HG03520 (cell line): Measurements from ENCODE around the gene LAX1.
A peak's percentile ranks its signal among the peaks of the same experiment; 100 is the strongest.
"Not testable (repeated sequence)": the region's sequence is repeated elsewhere in the genome, so short reads cannot be mapped to it uniquely, and the experiment has no call there.

ENCODE experiments used
- ATAC-seq: cut with Tn5 transposase; IDR thresholded peaks from one replicate; pipeline ENCODE4 v1.9.1; 2021; ENCODE audit warnings: mild to moderate bottlenecking, moderate library complexity; ENCODE audit not compliant: unreplicated experiment

LAX1 gene

DNA sequence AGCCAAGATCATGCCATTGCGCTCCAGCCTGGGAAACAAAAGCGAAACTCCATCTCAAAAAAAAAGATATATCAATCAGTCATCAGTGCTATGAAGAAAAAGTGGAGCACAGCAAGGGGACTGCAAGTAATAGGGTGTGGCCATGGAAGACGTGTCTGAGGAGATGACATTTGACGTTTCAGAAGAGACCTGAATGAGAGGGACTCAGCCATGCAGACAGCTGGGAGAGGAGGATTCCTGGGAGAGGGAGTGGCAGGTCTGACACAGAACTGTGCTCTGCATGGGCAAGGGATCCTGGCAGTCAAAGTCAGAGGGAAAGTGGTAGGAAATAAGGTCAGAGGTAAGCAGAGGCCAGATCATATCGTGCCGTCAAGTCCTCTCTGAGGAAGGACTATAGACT lies 3.3 kb downstream of the LAX1 start:
- ATAC-seq = no peak

DNA sequence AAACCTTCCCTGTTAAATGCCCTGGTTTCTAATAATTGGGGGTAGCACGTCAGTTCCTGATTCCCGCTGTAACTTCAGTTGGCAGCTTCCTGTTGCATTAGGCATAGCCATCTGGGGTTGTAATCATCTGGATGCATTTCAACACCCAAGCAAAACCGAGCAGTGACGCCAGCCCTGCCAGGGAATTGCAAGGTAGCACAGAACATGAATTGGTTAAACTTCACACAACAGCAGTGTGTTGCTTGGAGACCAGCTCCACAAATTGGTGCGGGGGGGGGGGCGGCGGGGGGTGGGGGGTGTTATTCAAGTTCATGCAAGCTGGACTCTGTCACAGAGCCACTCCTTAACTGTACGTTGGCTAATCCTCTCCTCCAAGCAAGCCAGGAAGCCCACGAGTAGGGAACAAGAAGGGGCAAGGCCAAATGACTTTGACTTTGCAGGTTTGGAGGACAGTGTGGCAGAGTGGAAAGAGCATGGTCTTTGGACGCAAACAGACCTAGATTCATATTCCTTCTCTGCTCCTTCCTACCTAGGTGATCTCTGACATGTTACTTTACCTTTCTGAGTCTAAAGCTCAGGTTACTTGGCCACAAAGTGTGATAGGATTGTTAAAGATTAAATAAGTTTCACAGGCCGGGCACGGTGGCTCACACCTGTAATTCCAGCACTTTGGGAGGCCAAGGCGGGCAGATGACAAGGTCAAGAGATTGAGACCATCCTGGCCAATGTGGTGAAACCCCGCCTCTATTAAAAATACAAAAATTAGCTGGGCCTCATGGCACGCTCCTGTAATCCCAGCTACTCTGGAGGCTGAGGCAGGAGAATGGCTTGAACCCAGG lies 4.7 kb downstream of the LAX1 start:
- ATAC-seq = no peak

DNA sequence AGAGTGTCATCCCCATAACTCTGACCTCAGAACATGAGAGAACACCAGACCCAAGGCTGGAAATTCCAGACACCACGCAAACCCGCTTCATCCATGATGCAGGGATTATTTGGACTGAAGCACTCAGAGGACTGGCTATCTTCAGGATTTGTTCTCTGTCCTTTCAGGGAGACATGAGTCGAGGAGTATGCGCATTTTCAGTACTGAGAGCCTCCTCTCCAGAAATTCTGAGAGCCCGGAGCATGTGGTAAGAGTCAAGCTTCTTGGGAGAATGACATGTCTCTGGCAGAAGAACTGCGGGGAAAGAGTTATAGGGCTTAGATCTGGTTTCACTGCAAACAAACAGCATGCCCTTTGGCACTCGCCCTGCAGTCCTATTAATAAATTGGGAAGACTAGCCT lies 6.9 kb downstream of the LAX1 start:
- ATAC-seq = no peak

DNA sequence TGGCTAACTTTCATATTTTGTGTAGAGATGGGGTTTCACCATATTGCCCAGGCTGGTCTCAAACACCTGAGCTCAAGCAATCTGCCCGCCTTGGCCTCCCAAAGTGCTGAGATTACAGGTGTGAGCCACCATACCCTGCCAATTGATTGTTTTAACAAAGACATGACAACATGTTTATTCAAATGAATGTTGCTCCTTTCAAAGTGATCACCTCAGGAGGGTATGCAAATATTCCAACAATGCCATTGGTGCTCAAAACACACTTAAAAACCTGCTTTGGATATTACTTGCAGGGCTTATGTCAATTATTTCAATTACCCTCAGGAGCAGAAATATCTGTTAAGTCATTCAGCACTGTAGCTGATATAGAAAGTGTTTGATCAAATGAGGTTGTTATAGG lies 7.9 kb downstream of the LAX1 start:
- ATAC-seq = no peak

DNA sequence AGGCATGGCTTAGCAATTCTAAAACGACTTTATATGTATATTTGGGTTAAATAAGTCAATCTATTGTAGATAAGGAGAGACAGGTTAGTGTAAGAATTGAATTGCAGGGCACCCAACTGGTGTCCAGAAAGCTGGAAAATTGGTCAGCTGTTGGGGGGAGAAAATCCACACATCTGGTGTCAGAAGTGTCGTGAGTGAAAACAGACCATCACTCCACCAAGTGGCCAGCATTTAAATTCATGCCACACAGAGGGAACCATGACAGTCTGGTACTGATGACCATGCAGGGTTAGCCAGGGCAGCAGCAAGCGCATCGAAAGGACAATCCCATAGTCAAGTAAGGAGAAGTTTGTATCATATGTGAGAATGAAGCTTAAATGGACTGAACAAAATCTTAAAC lies 11.7 kb downstream of the LAX1 start:
- no peak for ATAC-seq

DNA sequence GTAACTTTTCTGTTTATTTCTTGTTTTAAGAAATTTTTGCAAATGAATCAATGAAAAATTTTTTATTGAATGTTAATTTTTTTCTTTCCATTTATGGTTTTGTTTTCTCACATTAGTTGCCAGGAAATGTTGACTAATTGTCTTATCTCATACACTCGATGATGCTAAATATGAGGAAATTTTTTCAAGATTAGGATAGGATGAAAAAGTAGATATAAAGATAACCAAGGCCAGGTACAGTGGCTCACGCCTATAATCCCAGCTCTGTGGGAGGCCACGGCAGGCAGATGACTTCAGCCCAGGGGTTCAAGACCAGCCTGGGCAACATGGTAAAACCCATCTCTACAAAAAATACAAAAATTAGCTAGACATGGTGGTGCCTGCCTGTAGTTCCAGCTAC lies 12.6 kb downstream of the LAX1 start:
- no peak for ATAC-seq

DNA sequence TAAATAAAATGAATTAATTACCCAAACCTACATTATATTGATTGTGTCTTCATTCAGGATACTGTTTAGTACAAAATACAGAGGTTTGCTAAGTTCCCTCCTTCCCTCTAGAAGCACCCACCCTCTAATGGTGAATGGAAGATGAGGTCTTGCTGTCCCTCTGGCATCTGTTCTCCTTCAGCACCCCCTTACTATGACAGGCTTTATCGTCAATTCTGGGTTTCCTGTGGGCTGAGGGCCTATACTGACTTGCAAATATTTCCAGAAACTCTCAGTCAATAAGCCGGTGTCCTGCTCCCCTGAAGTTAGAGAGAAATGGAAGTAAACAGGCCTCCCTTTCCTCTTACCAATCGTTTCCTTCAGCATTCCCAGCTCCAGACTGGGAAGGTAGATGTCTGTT lies 13.2 kb downstream of the LAX1 start:
- ATAC-seq = no peak

DNA sequence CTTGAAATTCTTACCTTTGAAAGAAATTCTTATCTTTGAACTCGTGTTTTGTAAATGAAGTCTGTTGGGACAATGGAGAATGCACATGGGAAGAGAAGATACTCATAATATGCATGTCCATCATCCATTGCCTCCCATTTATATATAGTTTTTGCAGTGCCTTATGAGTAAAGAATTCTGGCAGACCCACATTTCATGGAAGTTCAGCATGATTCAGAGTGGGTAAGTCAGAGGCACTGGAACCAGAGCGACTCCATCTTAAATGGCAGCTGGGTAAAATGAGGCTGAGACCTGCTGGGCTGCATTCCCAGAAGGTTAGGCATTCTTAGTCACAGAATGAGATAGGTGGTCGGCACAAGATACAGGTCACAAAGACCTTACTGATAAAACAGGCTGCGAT lies 13.8 kb downstream of the LAX1 start:
- ATAC-seq = no peak

DNA sequence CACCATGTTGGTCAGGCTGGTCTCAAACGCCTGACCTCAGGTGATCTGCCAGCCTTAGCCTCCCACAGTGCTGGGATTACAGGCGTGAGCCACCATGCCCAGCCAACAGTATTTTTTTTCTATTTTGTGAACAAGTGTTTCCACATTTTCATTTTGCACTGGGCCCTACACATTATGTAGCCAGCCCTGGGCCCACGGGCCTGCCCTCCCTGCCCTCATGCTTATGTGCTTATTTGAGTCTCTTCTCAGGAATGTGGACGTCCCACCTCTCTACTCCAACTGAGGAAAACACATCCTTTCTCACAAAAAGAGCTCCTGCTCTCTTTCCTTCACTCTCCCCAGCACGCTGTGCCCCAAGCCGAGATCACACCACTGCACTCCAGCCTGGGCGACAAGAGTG lies 17.0 kb downstream of the LAX1 start:
- no peak for ATAC-seq

DNA sequence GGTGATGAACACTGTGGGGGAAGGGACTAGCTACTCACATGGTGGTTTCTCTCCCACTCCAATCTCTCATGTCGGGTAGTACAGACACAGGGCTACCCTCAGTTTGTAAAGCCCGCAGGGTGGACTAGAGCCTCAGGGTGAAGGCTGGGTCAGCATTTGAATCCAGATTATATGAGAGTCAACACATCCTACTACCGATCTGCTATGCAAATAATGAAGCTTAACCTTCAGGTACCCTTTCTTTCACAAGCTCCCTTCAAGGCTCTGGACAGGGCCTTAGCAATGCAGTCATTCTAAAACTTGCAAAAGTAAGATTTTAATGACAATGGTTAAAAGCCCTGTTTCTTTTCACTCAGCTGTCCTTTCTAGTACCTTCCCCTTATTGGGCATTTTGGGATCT lies 25.0 kb downstream of the LAX1 start:
- no peak for ATAC-seq

DNA sequence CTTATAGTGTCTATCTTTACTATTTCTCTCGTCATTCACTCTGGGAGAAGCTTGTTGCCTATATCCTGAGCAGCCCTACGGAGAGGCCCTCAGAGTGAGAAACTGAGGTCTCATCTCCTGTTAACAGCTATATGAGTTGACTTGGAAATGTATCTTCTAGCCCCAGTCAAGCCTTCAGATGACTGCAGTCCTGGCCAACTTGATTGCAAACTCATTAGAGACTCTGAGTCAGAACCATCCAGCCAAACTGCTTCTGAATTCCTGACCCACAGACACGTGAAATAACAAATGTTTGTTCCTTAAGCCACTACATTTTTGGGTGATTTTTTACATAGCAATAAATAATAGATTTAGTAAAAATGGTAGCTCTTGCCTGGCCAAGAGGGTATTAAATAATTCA lies 26.5 kb downstream of the LAX1 start:
- no peak for ATAC-seq

DNA sequence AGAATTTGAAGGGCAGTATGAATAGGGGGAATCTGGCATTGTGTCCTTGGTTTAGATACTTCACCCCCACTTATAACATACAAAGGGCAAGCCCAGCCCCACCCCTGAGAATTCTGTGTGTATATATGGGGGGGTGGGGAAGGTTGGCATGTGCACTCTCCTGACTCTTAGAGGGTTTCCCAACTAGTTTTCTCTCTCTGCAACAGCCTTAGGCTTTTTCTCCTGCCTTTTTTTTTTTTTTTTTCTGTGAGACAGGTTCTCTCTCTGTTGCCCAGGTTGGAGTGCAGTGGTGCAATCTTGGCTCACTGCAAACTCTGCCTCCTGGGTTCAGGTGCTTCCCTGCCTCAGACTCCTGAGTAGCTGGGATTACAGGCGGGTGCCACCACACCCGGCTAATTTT lies 27.5 kb downstream of the LAX1 start:
- no peak for ATAC-seq

DNA sequence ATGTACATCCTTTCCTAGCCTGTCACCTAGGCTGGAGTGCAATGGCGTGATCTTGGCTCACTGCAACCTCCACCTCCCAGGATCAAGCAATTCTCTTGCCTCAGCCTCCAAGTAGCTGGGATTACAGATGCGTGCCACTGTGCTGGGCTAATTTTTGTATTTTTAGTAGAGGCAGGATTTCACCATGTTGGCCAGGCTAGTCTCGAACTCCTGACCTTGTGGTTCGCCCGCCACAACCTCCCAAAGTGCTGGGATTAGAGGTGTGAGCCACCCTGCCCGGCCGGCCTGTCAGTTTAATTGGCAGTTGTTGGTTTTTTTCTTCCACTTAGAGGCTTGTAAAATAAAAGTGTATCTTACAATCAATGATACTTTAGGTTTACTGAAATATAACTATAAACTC lies 28.6 kb downstream of the LAX1 start:
- not testable (repeated sequence) for ATAC-seq

DNA sequence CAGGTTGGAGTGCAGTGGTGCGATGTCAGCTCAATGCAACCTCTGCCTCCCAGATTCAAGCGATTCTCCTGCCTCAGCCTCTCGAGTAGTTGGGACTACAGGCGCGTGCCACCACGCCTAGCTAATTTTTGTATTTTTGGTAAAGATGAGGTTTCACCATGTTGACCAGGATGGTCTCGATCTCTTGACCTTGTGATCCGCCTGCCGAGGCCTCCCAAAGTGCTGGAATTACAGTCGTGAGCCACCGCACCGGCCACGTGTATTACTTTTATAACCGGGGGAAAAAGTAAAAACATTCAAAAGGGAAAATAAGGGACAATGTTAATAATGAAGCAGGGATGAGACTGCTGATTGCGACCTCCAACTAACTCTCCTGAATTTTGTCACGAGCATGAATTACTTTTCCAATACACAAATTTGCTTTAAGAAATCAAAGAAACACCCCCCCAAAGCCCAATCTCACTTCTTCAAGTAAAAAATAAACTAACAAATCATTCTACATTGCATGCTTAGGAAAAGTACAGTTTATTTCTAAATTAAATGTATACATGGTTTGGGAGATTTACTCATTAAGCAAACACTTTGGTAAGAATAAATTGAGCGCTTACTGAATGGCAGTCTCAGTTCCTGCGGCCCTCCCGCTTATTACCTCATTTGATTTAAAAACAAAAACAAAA lies 29.9 kb downstream of the LAX1 start:
- no peak for ATAC-seq

DNA sequence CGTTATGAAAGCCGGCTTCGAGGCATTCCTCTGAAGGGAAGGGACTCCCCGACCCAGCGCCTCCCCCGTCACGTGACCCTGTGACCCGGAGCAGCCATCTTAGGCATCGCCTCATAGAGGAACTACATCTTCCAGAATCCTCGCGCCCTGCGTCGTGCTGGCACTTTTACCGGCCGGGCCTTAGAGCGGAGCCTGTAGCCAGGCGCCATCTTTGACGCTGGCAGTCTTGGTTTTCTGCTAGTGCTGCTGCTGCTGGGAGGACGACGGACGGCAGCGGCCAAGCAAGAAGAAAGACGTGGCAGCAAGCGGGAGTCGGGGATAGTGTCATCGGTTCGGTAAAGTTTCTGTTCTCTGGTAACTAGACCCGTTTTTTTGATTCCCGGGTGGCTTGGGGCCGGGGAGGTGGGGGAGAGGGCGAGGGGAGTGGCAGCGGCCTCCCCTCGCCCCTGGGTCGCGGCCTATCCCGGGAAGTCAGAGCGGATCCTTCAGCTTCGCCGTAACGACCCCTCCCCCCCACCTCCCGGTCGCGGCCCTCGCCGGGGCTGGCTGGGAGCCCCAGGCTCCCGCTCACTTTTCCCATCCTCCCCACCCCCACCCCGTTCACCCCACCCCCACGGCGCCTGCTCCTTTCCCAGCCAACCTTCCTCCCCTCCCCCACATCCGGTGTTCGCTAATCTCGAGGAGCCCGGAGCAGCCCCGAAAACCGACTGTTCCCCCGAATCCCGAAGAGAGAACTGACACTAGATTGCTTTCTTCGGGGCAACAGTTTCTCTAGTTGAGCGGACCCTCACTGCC lies 30.7 kb downstream of the LAX1 start, which contains the start of the genes ZBED6 and ZC3H11A:
Gene ZBED6 (plus strand): TSS at position 183 of the 795 bp plus-strand sequence. CDS start 1,900 bp downstream, outside the sequence.
Gene ZC3H11A (plus strand): TSS at position 183 of the 795 bp plus-strand sequence. CDS start 21,448 bp downstream, outside the sequence.
- ATAC-seq = peak; percentile 95

DNA sequence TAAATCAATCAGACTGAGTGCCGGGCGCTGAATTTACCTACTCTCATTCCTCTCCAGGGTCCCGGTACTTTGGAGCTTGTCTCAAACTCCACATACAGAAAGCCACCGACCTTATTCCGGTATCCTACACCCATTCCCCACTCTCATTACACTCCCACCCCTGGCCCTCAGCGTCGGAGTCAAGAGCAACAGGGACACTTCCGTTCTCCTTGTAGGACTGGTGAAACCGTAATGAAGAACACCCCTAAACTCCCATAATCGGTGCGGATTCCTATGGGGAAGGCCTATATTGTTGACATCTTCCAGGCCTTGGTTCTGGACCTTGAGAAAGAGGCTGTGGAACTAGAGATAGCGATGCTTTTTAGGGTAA lies 31.2 kb downstream of the LAX1 start:
- ATAC-seq = peak; percentile 27

DNA sequence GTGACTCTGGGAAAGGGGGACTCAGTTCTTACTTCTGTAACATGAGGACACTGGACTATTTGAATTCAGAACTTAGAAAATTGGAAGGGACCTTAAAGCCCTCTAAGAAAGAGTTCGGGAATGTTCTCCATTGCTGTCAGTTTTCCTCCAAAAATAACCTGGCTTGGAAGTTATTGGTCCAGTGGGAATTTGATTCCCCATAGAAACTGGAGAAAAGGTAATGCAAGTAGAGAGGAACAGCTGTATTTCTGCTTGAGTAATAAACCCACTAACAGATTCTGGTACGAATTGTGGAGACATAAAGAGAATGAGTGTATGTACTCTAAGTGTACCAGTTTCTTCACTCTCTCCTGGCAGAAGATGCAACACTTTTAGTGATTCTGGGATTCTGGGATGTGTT lies 32.2 kb downstream of the LAX1 start:
- no peak for ATAC-seq

DNA sequence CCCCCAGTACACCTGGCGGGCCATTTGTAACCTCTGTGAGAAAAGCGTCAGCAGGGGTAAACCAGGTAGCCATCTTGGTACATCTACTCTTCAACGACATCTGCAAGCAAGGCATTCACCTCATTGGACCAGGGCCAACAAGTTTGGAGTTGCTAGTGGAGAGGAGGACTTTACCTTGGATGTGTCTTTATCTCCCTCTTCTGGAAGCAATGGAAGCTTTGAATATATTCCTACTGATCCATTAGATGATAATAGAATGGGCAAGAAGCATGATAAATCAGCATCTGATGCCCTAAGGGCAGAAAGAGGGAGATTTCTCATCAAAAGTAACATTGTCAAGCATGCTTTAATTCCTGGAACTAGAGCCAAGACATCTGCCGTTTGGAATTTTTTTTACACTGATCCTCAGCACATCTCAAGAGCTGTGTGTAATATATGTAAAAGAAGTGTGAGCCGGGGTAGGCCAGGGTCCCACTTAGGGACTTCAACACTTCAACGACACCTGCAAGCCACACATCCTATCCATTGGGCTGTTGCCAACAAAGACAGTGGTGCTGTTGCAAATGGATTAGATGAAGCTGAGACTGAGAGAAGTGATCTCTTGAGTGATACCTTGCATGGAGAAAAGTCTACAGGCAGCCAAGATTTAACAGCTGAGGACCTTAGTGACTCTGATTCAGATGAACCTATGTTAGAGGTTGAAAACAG lies 33.1 kb downstream of the LAX1 start:
- no peak for ATAC-seq

DNA sequence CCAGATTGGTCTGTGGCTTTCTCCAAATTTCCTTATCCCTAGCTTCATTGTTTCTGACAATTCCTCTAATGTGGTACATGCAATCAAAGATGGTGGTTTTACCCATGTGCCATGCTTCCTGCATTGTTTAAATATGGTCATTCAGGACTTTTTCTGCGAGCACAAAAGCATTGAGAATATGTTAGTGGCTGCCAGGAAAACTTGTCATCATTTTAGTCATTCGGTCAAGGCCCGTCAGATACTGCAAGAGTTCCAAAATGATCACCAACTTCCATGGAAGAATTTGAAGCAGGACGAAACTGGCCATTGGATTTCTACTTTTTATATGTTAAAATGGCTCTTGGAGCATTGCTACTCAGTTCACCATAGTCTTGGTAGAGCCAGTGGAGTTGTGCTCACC lies 34.2 kb downstream of the LAX1 start:
- ATAC-seq = no peak

DNA sequence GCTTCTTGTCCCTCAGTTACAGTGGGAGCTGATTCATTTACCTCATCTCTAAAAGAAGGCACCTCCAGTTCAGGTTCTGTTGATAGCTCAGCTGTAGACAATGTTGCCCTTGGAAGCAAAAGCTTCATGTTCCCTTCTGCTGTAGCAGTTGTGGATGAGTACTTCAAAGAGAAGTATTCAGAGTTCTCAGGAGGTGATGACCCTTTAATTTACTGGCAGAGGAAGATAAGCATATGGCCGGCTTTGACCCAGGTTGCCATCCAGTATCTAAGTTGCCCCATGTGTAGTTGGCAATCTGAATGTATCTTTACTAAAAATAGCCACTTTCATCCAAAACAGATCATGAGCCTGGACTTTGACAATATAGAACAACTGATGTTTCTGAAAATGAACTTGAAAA lies 35.0 kb downstream of the LAX1 start:
- no peak for ATAC-seq

DNA sequence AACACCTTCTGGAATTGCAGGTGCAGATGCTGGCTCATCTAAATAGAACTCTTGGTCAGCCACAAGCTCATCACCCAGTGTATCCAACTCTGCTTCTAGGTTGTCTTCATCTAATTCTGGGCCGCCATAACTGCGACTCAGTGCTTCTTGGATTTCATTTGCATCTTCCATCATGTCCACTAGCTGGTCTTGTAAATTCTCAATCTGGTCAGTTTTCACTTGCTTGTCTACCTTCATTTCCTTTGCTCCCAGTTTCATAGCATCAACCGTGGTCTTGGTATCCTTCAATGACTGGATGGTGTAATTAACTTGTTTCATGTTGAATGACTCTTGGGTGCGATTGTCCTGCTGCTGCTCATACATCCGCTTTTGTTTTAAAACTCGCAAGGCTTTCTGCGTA lies 40.7 kb downstream of the LAX1 start:
- no peak for ATAC-seq
